K562 (cell line): Measurements from ENCODE around the gene MFSD12. TPM values are rescaled to one million over a fixed set of nuclear protein-coding genes. Genes with fewer than 3 reads are reported as not detected.
A peak's percentile ranks its signal among the peaks of the same experiment; 100 is the strongest.

Experiments used
- ATAC-seq: fragments of 200-7000 bp; cut with Tn5 transposase; 3 replicates; pipeline ENCODE4 v1.9.1; 2020; ENCODE audit warnings: moderate library complexity
- BruUV-seq: library from RNA; stranded (reverse); fragments of 400-500 nt; replicated peaks from 2 replicates; lab custom pipeline; 2021; lab: Mats Ljungman, UMichigan
- CTCF ChIA-PET: fragments of 300-600 bp; formaldehyde crosslinking; extraction: SDS; loops from one replicate; lab custom pipeline; 2021; ENCODE audit warnings: low intra/inter-chr PET ratio; lab: Yijun Ruan, JAX
- POLR2A ChIA-PET: fragments of 300-600, 350-650 bp; sonication (Branson Sonifier 250); formaldehyde crosslinking; extraction: SDS; loops from one replicate; lab custom pipeline; 2021; ENCODE audit warnings: antibody characterized with exemption, inconsistent platforms; lab: Yijun Ruan, JAX
- DNase-seq, 4 experiments: peaks; one replicate each; pipeline versions ENCODE4 v3.0.0 to v3.0.0-alpha.2; 2011 to 2018; ENCODE audit warnings: low spot score in 3 of 4, mixed read lengths in 3 of 4; ENCODE audit errors: extremely low read depth in 1 of 4
- FAIRE-seq: peaks from 2 replicates; lab custom pipeline; 2011; peaks lifted over from hg19 to GRCh38; lab: Jason Lieb, UNC
- H2AFZ ChIP-seq: 2 replicates; pipeline ENCODE4 v1.6.0; 2011; ENCODE audit warnings: low read depth, low read length, control low read depth, inconsistent platforms
- H3K27ac ChIP-seq: fragments of 200-600 bp; 3 replicates; pipeline ENCODE4 v1.8.0; 2011; ENCODE audit warnings: low read depth, mild to moderate bottlenecking, control low read depth, inconsistent platforms, low read length, moderate library complexity, mixed read lengths; ENCODE audit errors: extremely low read depth
- H3K27me3 ChIP-seq, 2 experiments: fragments of 300-600 bp in 1 of 2; 2 replicates in 1 of 2; 3 replicates in 1 of 2; pipeline versions ENCODE4 v1.6.0 to v1.8.0; 2011; ENCODE audit warnings: inconsistent platforms in 2 of 2, low read length in 2 of 2, mild to moderate bottlenecking in 1 of 2, mixed read lengths in 1 of 2, moderate library complexity in 1 of 2; ENCODE audit not compliant: control insufficient read depth in 2 of 2, insufficient read depth in 2 of 2
- H3K36me3 ChIP-seq: fragments of 300-600 bp; 3 replicates; pipeline ENCODE4 v1.8.0; 2011; ENCODE audit warnings: mild to moderate bottlenecking, low read length, inconsistent platforms; ENCODE audit not compliant: control insufficient read depth, insufficient read depth
- H3K4me1 ChIP-seq, 2 experiments: fragments of 200-600 bp in 1 of 2; replicated peaks in 1 of 2; 2 replicates in 1 of 2; 3 replicates in 1 of 2; pipeline versions ENCODE4 v1.5.1 to v1.8.0; 2011; ENCODE audit warnings: inconsistent platforms in 2 of 2, low read length in 2 of 2, mild to moderate bottlenecking in 1 of 2, mixed read lengths in 1 of 2, moderate library complexity in 1 of 2; ENCODE audit not compliant: control insufficient read depth in 2 of 2, insufficient read depth in 2 of 2
- H3K4me2 ChIP-seq: 2 replicates; pipeline ENCODE4 v1.6.1; 2011; ENCODE audit warnings: low read length, control low read depth, inconsistent platforms, mixed read lengths; ENCODE audit not compliant: insufficient read depth
- H3K4me3 ChIP-seq: fragments of 200-600 bp; sonication (generic), shearing (Covaris generic); 2 replicates; pipeline ENCODE4 v1.5.1; 2016; ENCODE audit warnings: control low read depth, inconsistent platforms
- H3K79me2 ChIP-seq: fragments of 200-600 bp; 3 replicates; pipeline ENCODE4 v1.8.0; 2011; ENCODE audit warnings: low read length, inconsistent platforms; ENCODE audit not compliant: control insufficient read depth, insufficient read depth
- H3K9ac ChIP-seq, 2 experiments: 2 replicates each; pipeline versions ENCODE4 v1.6.0 to v1.6.1; 2011; ENCODE audit warnings: low read depth in 2 of 2, low read length in 2 of 2, control low read depth in 1 of 2, inconsistent platforms in 1 of 2, mild to moderate bottlenecking in 1 of 2, mixed read lengths in 1 of 2; ENCODE audit not compliant: insufficient read depth in 1 of 2
- H3K9me1 ChIP-seq: one replicate; pipeline ENCODE4 v1.6.0; 2011; ENCODE audit warnings: inconsistent platforms, mild to moderate bottlenecking, low read length, moderate library complexity; ENCODE audit not compliant: control insufficient read depth, insufficient read depth
- H3K9me3 ChIP-seq: replicated peaks from 2 replicates; pipeline ENCODE4 v1.5.1; 2011; ENCODE audit warnings: low read depth, low read length, inconsistent platforms; ENCODE audit not compliant: control insufficient read depth, insufficient read depth
- H4K20me1 ChIP-seq: replicated peaks from 2 replicates; pipeline ENCODE4 v1.6.1; 2011; ENCODE audit warnings: low read length, inconsistent platforms, mixed read lengths; ENCODE audit not compliant: control insufficient read depth, insufficient read depth
- CSDE1 ChIP-seq, 2 experiments: fragments of 450-650 bp; IDR thresholded peaks; 2 replicates each; pipeline ENCODE4 v1.6.1; 2016; ENCODE audit warnings: mild to moderate bottlenecking in 1 of 2
- HDGF ChIP-seq: fragments of 450-650 bp; IDR thresholded peaks from 2 replicates; pipeline ENCODE4 v1.6.1; 2016
- MAFG ChIP-seq: fragments of 450-650 bp; conservative IDR thresholded peaks from 2 replicates; pipeline ENCODE4 v1.6.1; 2016; ENCODE audit warnings: missing genetic modification characterization, missing compliant biosample characterization
- NCOA4 ChIP-seq: fragments of 450-650 bp; IDR thresholded peaks from 2 replicates; pipeline ENCODE4 v1.6.1; 2018; ENCODE audit warnings: mild to moderate bottlenecking; ENCODE audit not compliant: partially characterized antibody
- PURB ChIP-seq: sonication (generic); formaldehyde crosslinking; IDR thresholded peaks from 2 replicates; pipeline ENCODE4 v1.9.0; 2021; ENCODE audit warnings: low read depth, mild to moderate bottlenecking, missing genetic modification reagents
- ZNF282 ChIP-seq: sonication (generic); formaldehyde crosslinking; IDR thresholded peaks from 2 replicates; pipeline ENCODE4 v1.8.1; 2023; ENCODE audit warnings: missing genetic modification reagents
- WGBS: fragments of 100-300 bp; shearing (Covaris generic); methylation state at CpG from one replicate; pipeline ENCODE4 v1.1.6; 2016; ENCODE audit warnings: low coverage, mixed read lengths; ENCODE audit not compliant: insufficient coverage; ENCODE audit errors: missing lambda C conversion rate; 5-methylcytosine and 5-hydroxymethylcytosine counted together
- in situ Hi-C: fragments of 300-500 bp; cut with MboI; formaldehyde crosslinking; loops from 4 replicates; pipeline ENCODE4 v1.15.0; 2018; ENCODE audit warnings: inconsistent platforms, mixed read lengths
- intact Hi-C: fragments of 100-400 bp; cut with micrococcal nuclease; formaldehyde crosslinking; loops from 2 replicates; pipeline ENCODE4 v1.14.2; 2022
- polyA plus RNA-seq, 8 experiments: library from polyadenylated mRNA; depleted of rRNA in 4 of 8; stranded (reverse) in 5 of 8; unstranded in 3 of 8; fragments of >200 nt; fragmentation: Nextera tagmentation in 2 of 8; fragmentation: Illumina TruSeq in 1 of 8; extraction: Ambion mirVana in 2 of 8; extraction: Trizol in 1 of 8; gene quantifications; 2 replicates each; pipeline versions ENCODE4 v1.2.1 to v1.2.3, GENCODE V29; 2011 to 2014; ENCODE audit warnings: inconsistent platforms in 1 of 8, missing spikeins in 1 of 8
- total RNA-seq, 7 experiments: library from RNA; depleted of rRNA in 6 of 7; stranded (reverse); fragments of >200 nt in 6 of 7; fragmentation: Illumina TruSeq in 2 of 7; extraction: Trizol in 2 of 7; gene quantifications; 2 replicates each; pipeline versions ENCODE4 v1.2.1 to v1.2.3, GENCODE V29; 2011 to 2021; ENCODE audit warnings: low replicate concordance in 1 of 7
- TF ChIP-seq, protein P1 (sequence below): fragments of 450-650 bp; IDR thresholded peaks from 2 replicates; pipeline ENCODE4 v1.6.1; 2018; ENCODE audit not compliant: partially characterized antibody
- TF ChIP-seq, protein P2 (sequence below): sonication (generic); formaldehyde crosslinking; IDR thresholded peaks from 2 replicates; pipeline ENCODE4 v1.9.0; 2022; ENCODE audit warnings: mild to moderate bottlenecking, missing genetic modification reagents
- TF ChIP-seq, protein P3 (sequence below): fragments of 200-800 bp; sonication (Bioruptor generic); IDR thresholded peaks from 2 replicates; pipeline ENCODE4 v1.6.1; 2016; ENCODE audit warnings: missing genetic modification characterization, missing compliant biosample characterization
- TF ChIP-seq, protein P4 (sequence below), 3 experiments: IDR thresholded peaks in 2 of 3; conservative IDR thresholded peaks in 1 of 3; 2 replicates each; pipeline ENCODE4 v1.5.1; 2011 to 2012; ENCODE audit warnings: low read length in 3 of 3, mild to moderate bottlenecking in 3 of 3, control low read depth in 2 of 3, improper control_type of control experiment in 1 of 3, inconsistent platforms in 1 of 3, low read depth in 1 of 3, mixed read lengths in 1 of 3, moderate library complexity in 1 of 3; ENCODE audit not compliant: insufficient read depth in 2 of 3

MFSD12 gene
- total and polyA plus RNA-seq, 9 of the 15 experiments (the other 6 are each of a cell fraction or from before 2014, with no cell fraction given): 0.69 to 112 (median 31.8) TPM

DNA sequence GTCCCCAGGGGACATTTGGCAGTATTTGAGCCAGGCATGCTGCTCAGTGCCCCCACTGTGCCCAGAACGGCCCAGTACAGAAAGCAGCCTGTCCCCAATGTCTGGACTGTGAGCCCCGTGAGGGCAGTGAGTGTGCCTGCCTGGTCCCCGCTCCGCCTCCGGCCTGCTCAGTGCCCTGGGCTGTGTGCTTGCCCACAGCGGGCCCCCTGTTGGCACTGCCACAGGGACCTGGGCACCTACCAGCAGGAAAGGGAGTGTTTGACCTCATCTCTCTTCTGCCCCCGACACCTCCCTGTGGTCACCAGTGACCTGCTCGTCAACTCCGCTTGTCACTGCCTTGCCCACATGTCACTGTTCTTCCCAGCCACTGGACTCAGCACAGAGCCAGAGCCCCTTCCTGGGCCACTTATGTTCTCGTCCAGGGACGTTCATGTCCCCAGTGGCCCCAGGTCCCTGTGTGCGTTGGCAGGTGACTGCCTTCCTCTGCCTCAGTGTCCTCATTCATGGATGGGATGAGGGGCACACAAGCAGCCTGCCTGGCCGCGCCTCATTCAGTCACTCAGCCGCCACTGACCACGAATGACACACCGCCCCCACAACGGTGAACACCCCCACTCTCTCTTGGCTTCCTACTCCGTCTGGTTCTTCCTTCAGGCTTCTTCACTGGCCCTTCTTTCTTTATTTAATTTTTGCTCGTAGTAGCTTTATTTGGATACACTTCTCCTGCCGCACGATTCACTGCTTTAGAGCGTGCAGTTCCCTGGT lies 48.4 kb downstream of the MFSD12 start:
- H3K9me1 ChIP-seq: peaks cover 14% of the 10 kb centered on the region
- ATAC-seq: no peak
- no peak overlapping the region for H2AFZ ChIP-seq
- H3K4me2 ChIP-seq: no peak overlapping the region
- peaks cover 38% of the 10 kb centered on the region; the same call in 2 of the 3 replicates for H3K36me3 ChIP-seq
- intact Hi-C loops: no loop called here
- no peaks in the 10 kb centered on the region for H3K9me3 ChIP-seq
- CTCF ChIA-PET: no interaction called here
- peak in 1 of 4 experiments; percentile 25 for DNase-seq
- WGBS: 76% methylated on average over 19 of the region's 23 CpGs
- peak overlapping the region; percentile 30; the same call in 1 of the 3 replicates for H3K27ac ChIP-seq
- H3K27me3 ChIP-seq: no peaks in the 10 kb centered on the region
- peaks cover 80% of the 10 kb centered on the region for H3K79me2 ChIP-seq
- POLR2A ChIA-PET: interaction anchor here (1.4 kb wide), 1 partner anchor 12 kb away, joined by 4 read pairs; no protein-coding TSS in a partner anchor
- no peak for FAIRE-seq
- H4K20me1 ChIP-seq: peaks cover 52% of the 10 kb centered on the region
- in situ Hi-C loops: no loop called here
- H3K9ac ChIP-seq: peak overlapping the region in 1 of 2 experiments; percentile 53; a peak in 2 of 4 replicates
- BruUV-seq: no TSS peak
- no peak overlapping the region for H3K4me3 ChIP-seq
- H3K4me1 ChIP-seq: peaks cover 17 to 85% of the 10 kb centered on the region in 2 experiments; a peak in 4 of 5 replicates
- TF ChIP-seq, protein P1, sequence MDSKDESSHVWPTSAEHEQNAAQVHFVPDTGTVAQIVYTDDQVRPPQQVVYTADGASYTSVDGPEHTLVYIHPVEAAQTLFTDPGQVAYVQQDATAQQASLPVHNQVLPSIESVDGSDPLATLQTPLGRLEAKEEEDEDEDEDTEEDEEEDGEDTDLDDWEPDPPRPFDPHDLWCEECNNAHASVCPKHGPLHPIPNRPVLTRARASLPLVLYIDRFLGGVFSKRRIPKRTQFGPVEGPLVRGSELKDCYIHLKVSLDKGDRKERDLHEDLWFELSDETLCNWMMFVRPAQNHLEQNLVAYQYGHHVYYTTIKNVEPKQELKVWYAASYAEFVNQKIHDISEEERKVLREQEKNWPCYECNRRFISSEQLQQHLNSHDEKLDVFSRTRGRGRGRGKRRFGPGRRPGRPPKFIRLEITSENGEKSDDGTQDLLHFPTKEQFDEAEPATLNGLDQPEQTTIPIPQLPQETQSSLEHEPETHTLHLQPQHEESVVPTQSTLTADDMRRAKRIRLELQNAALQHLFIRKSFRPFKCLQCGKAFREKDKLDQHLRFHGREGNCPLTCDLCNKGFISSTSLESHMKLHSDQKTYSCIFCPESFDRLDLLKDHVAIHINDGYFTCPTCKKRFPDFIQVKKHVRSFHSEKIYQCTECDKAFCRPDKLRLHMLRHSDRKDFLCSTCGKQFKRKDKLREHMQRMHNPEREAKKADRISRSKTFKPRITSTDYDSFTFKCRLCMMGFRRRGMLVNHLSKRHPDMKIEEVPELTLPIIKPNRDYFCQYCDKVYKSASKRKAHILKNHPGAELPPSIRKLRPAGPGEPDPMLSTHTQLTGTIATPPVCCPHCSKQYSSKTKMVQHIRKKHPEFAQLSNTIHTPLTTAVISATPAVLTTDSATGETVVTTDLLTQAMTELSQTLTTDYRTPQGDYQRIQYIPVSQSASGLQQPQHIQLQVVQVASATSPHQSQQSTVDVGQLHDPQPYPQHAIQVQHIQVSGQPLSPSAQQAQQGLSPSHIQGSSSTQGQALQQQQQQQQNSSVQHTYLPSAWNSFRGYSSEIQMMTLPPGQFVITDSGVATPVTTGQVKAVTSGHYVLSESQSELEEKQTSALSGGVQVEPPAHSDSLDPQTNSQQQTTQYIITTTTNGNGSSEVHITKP: no peak
- TF ChIP-seq NCOA4 (no peak), MAFG (tag) (no peak), ZNF282 (CRISPR knock-in tag) (no peak), CSDE1 (IDR thresholded peaks at IDR 0.05) (no peak), HDGF (no peak), PURB (CRISPR knock-in tag) (no peak)
- TF ChIP-seq, protein P2, sequence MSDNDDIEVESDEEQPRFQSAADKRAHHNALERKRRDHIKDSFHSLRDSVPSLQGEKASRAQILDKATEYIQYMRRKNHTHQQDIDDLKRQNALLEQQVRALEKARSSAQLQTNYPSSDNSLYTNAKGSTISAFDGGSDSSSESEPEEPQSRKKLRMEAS: peak; percentile 36; the same call in 1 of the 2 replicates
- TF ChIP-seq, protein P3, sequence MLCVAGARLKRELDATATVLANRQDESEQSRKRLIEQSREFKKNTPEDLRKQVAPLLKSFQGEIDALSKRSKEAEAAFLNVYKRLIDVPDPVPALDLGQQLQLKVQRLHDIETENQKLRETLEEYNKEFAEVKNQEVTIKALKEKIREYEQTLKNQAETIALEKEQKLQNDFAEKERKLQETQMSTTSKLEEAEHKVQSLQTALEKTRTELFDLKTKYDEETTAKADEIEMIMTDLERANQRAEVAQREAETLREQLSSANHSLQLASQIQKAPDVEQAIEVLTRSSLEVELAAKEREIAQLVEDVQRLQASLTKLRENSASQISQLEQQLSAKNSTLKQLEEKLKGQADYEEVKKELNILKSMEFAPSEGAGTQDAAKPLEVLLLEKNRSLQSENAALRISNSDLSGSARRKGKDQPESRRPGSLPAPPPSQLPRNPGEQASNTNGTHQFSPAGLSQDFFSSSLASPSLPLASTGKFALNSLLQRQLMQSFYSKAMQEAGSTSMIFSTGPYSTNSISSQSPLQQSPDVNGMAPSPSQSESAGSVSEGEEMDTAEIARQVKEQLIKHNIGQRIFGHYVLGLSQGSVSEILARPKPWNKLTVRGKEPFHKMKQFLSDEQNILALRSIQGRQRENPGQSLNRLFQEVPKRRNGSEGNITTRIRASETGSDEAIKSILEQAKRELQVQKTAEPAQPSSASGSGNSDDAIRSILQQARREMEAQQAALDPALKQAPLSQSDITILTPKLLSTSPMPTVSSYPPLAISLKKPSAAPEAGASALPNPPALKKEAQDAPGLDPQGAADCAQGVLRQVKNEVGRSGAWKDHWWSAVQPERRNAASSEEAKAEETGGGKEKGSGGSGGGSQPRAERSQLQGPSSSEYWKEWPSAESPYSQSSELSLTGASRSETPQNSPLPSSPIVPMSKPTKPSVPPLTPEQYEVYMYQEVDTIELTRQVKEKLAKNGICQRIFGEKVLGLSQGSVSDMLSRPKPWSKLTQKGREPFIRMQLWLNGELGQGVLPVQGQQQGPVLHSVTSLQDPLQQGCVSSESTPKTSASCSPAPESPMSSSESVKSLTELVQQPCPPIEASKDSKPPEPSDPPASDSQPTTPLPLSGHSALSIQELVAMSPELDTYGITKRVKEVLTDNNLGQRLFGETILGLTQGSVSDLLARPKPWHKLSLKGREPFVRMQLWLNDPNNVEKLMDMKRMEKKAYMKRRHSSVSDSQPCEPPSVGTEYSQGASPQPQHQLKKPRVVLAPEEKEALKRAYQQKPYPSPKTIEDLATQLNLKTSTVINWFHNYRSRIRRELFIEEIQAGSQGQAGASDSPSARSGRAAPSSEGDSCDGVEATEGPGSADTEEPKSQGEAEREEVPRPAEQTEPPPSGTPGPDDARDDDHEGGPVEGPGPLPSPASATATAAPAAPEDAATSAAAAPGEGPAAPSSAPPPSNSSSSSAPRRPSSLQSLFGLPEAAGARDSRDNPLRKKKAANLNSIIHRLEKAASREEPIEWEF (CRISPR knock-in tag): no peak
- TF ChIP-seq, protein P4, sequence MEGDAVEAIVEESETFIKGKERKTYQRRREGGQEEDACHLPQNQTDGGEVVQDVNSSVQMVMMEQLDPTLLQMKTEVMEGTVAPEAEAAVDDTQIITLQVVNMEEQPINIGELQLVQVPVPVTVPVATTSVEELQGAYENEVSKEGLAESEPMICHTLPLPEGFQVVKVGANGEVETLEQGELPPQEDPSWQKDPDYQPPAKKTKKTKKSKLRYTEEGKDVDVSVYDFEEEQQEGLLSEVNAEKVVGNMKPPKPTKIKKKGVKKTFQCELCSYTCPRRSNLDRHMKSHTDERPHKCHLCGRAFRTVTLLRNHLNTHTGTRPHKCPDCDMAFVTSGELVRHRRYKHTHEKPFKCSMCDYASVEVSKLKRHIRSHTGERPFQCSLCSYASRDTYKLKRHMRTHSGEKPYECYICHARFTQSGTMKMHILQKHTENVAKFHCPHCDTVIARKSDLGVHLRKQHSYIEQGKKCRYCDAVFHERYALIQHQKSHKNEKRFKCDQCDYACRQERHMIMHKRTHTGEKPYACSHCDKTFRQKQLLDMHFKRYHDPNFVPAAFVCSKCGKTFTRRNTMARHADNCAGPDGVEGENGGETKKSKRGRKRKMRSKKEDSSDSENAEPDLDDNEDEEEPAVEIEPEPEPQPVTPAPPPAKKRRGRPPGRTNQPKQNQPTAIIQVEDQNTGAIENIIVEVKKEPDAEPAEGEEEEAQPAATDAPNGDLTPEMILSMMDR (IDR thresholded peaks at IDR 0.05 in 2 of 3, conservative IDR thresholded peaks at IDR 0.05 in 1 of 3; ENCODE audit: insufficient read depth in 2 of 3, low read depth in 1 of 3, low read length in 3 of 3): no peak
